Activated CD4-positive, CD25-positive, alpha-beta regulatory T cell treated with anti-CD3 and anti-CD28 coated beads, Interleukin-2, amount 50 U/mL, for 16 hours (primary cell): Measurements from ENCODE around the gene TRIM75.
"Not testable (repeated sequence)": the region's sequence is repeated elsewhere in the genome, so short reads cannot be mapped to it uniquely, and the experiment has no call there.

Source experiments
- DNase-seq: peaks from one replicate; pipeline ENCODE4 v3.0.0-alpha.2; 2020; ENCODE audit warnings: low read depth, low spot score

TRIM75 gene

DNA sequence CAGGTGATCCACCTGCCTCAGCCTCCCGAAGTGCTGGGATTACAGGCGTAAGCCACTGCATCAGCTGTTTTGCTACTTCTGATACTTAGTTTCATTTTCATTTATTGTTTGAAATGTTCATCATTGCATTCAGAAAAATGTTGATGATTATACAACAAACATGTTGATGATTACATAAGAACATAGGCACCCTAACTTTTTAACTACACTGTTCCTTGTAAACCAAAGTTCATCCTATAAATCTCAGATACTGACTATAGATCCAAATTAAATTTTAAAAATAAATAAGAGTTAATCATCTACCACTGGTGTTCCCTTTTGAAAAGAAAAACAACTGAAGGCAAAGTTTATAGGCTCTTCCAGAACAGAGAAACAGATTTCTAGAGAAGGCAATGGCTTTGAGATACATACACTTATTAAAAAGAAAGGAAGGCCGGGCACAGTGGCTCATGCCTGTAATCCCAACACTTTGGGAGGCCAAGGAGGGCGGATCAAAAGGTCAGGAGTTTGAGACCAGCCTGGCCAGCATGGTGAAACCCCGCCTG lies 23.4 kb downstream of the TRIM75 start:
- no peak for DNase-seq

DNA sequence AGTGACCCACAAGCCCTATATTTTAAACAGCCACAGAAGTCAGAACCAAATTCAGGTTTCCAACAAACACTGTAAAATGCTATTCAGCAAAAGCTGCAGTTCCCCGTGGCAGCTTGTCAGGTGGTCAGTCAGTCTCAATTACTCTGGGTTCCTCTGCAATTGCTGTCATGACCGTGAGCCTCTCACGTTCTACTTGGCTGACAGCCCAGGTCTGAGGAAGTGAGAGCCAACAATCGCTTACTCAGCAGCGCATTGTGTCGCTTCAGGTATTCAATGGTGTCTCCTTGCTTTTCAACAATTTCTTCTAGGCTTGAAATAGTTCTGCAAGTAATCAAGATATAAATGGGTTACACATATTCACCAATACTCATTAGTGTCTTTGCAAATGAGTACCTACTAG lies 25.8 kb downstream of the TRIM75 start:
- no peak for DNase-seq

DNA sequence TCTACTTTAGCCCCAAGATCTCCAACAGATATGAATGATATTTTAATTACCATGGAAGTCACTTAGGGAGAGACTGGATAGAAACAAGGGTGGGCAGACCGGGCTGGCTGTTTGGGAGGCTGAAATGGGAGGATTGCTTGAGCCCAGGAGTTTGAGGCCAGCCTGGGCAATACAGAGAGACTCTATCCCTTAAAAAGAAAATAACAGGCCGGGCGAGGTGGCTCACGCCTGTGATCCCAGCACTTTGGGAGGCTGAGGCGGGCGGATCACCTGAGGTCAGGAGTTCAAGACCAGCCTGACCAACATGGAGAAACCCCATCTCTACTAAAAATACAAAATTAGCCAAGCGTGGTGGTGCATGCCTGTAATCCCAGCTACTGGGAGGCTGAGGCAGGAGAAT lies 31.1 kb downstream of the TRIM75 start:
- DNase-seq, result not testable (repeated sequence)

DNA sequence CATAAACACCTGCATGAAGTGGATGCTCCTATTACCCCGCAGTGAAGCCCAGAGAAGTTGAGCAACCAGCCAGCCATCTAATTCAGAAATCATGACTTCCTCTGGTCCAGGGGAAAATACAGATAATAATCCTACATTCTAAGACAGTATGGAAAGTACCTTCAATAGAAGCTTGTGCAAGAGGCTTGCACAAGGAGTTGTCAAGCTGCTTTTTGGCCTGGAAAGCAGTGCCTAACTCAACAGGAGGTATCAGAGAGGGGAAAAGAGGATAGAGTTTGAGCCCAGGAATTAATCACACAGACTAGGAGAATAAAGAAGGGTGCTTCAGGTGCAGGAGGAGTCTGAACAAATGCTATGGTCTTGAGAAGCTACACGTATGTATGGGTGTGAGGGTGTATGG lies 32.3 kb downstream of the TRIM75 start:
- DNase-seq, result no peak

DNA sequence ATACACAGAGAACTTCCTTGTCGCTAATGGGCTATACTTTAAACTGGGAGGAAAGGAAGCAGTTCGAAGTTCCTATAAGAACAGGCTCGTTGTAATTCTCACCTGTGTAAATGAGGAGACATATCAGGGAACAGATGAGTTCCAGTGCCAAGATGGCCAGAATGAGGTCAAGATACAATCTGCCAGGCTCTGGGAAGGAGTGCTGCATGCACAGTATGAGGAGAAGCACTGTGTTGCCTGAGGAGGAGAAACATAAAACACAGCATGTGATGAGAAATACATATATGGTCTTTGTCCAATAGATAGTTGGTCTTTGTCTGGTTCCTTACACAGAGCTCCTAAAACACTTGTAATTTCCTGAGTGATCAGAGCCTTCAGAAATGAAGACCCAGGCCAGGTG lies 34.7 kb downstream of the TRIM75 start:
- no peak for DNase-seq

DNA sequence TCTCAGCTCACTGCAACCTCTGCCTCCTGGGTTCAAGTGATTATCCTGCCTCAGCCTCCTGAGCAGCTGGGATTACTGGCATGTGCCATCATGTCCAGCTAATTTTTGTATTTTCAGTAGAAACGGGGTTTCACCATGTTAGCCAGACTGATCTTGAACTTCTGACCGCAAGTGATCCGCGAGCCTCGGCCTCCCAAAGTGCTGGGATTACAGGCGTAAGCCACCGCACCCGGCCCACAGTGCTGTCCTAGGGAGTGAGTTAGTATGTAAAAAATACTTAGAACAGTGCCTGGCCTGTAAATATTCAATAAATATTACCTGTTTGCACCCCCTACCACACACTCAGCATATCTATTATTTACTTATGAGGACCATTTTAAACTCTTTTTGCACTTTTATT lies 38.5 kb downstream of the TRIM75 start:
- DNase-seq, result not testable (repeated sequence)

DNA sequence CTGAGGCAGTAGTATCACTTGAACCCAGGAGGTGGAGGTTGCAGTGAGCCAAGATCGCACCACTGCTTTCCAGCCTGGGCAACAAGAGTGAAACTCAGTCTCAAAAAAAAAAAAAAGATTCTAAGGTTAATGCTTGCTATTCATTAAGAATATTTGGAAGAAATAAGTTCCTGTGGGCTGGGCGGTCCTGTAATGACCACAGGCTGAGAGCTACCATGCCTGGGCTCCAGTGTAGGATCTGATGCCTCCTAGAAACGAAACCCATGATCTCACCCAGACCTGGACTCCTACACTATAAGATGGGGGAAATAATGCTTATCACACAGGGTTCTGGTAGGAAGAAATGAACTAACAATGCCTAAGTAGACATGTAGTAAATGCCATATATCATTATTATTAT lies 41.2 kb downstream of the TRIM75 start:
- DNase-seq, result no peak

DNA sequence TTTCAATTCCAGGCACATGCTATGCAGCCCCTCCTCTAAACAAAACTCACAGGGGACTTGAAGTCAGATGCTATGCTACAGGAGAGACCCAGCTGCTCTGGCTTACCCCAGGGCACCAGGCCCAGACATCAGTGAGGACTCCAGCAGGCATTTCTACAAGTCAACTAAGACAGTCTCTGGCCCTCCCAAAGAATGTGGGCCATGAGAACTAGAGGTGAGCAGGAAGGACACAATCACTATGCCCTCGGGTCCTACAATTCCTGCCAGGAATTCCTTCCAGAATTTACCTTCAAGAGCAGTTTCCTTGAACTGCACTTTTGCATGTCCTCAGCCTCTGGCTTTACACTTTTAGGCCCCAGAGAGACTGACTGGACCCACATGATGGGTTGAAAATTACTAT lies 41.6 kb downstream of the TRIM75 start:
- DNase-seq, result no peak

DNA sequence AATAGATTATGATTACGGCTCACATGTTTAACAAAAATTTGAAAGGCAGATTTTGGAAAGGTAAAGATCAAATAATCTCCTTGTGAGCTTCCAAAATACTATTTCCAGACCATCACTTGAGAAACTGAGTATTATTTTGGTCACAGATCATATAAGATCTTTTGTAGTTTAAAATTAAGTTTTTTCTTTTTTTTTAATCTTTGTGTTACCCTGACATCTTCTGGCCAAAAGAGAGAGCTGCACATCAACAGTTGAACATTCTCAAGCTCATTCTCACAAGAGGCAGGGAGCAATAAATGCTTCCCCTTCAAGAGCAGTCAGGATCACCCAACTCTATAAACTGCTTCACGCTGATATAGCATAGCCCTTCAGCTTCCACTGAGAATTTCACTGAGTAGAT lies 43.1 kb downstream of the TRIM75 start:
- DNase-seq, result no peak

DNA sequence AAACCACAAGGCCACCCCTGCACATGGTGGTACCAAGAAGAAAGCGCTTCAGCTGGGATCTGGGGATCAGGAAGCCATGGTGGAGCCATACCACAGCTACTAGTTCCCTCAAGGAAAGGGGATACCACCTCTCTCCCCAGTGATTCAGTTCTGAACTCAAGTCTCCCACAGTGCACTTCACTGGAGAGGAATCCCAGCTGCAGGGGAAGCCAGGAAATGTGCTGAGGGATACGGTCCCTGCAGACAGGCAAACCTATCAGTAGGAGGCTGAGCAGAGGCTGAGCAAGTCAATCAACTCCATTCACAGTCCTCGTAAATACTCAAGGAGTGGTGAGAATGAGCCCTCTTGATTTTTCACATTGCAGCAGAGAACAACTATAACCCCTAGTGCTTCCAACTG lies 48.0 kb downstream of the TRIM75 start:
- DNase-seq, result no peak

DNA sequence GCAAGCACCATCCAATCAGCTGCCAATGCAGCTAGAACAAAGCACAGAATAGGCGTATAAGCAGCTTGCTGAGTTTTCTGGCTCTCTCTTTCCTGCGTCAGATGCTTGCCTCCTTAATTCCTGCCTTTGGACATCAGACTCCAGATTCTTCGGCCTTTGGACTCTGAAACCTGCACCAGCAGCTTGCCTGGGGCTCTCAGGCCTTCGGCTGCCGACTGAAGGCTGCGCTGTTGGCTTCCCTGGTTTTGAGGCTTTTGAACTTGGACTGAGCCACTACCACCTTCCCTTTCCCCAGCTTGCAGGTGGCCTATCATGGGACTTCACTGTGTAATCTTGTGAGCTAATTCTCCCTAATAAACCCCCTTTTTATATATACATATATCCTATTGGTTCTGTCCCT lies 52.9 kb downstream of the TRIM75 start:
- DNase-seq, result no peak
